Daoy (cell line): ENCODE data around the gene RPS26. TPM values are rescaled to one million over a fixed set of nuclear protein-coding genes. Genes with fewer than 3 reads are reported as not detected.

Experiments used
- DNase-seq: peaks from one replicate; pipeline ENCODE4 v3.0.0-alpha.2; 2015; ENCODE audit warnings: low read depth
- total RNA-seq: library from RNA; depleted of rRNA; stranded (reverse); fragments of >200 nt; shearing (Covaris generic); gene quantifications from 2 replicates; pipeline ENCODE4 v1.2.3, GENCODE V29; 2014; rRNA removed

The RPS26 gene
- total RNA-seq, 1 experiment from 2014 or later: 2,181 TPM

GRCh38 chr12:56078931-56079722 is 37.4 kb downstream of the RPS26 start:
- peak; percentile 89 for DNase-seq

DNA sequence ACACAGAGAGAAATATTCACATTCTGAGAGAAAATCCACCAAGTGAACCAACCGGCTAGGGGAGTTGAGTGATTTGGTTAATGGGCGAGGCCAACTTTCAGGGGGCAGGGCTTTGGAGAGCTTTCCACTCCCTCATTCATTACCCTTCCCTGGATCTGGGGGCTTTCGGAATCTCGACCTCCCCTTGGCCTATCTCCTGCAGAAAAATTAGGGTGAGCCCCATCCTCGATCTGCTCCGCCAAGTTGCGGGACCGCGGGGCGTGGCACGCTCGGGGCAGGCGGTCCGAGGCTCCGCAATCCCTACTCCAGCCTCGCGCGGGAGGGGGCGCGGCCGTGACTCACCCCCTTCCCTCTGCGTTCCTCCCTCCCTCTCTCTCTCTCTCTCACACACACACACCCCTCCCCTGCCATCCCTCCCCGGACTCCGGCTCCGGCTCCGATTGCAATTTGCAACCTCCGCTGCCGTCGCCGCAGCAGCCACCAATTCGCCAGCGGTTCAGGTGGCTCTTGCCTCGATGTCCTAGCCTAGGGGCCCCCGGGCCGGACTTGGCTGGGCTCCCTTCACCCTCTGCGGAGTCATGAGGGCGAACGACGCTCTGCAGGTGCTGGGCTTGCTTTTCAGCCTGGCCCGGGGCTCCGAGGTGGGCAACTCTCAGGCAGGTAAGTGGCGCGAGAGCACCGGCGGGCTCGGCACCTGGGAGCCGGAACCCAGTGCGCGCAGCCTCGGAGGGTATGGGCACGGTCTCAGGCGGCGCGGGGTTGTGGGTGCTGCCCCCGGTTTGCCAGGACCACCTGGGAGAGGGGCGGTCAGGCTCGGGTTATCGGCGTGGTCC is 38.2 kb downstream of the RPS26 start, which contains the start of gene ERBB3:
TSS of gene ERBB3 (plus strand) at position 443 of the 833 bp plus-strand sequence. CDS start at position 579, 136 bp downstream.
- peak; percentile 90 for DNase-seq

- DNase-seq: no peak
These were observed 38.9 kb downstream of the RPS26 start for GRCh38 chr12:56080556-56081138.

- DNase-seq: no peak
These were observed 40.0 kb downstream of the RPS26 start for GRCh38 chr12:56081393-56082347.

DNA sequence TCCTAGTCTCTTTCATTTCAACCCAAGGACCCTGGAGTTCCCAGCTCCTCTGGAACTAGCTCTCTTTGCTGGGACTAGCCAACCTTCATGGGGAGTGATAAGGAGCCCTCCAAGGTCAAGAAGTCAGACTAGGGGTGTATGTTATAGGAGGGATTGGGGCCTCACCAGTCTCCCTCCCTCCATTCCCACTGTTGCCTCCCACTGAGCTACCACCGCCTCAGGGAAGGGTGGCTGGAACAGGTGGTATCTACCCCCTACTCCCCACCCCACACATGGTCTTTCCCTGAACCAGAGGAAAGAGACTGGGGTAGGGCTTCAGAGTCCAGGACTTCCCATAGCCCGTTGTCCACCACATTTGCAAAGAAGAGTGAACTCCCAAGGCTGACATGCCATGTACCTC is 40.7 kb downstream of the RPS26 start:
- no peak for DNase-seq

GRCh38 chr12:56082967-56083366 is 41.2 kb downstream of the RPS26 start:
- no peak for DNase-seq

DNA sequence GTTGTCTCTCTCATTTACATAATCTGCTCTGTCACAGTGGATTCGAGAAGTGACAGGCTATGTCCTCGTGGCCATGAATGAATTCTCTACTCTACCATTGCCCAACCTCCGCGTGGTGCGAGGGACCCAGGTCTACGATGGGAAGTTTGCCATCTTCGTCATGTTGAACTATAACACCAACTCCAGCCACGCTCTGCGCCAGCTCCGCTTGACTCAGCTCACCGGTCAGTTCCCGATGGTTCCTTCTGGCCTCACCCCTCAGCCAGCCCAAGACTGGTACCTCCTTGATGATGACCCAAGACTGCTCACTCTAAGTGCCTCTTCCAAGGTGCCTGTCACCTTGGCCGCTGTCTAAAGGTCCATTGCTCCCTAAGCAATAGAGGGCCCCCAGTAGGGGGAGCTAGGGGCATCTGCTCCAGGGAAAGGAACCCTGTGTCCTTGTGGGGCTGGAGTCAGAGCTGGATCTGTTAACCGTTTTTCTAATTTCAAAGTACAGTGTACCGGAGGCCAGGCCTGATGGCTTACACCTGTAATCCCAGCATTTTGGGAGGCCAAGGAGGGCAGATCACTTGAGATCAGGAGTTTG is 43.3 kb downstream of the RPS26 start:
- DNase-seq: peak; percentile 36

DNA sequence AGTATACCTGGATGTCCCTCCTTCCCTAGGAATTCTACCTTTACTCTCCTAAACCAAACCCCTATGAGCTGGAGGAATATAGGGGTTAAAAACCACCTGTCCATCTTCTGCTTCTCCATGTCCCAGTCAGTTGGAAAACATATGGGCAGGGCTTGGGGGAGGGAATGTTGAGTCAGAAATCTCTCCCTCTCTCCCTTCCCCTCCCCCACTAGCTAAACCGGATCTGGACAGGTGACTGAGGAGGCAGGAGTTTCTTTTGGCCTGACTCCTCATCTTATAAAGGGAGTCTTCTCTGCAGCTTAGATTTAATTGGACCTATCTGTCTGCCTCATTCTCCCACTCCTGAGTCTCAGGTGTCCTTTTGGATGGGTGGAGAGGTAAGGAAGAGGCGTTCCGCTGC is 44.4 kb downstream of the RPS26 start:
- no peak for DNase-seq

DNA sequence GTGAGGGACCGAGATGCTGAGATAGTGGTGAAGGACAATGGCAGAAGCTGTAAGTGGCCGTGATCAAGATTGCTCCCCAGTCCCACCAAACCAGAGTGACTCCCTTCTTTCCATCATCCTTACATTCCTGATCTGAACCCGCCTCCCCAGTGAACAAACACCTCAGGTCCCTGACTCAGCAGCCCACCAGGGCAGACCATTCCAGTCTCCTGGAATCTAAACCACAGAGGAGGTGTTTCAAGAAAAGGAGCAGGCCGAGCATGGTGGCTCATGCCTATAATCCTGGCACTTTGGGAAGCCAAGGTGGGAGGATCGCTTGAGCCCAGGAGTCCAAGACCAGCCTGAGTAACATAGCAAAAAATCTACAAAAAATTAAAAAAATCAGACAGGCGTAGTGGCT is 44.9 kb downstream of the RPS26 start:
- DNase-seq: no peak

- DNase-seq: peak; percentile 60
These were observed 45.5 kb downstream of the RPS26 start for GRCh38 chr12:56087220-56087619.

Other genes with a start within 250 kb of the RPS26 start
- gene SARNP, start 224.2 kb upstream of the RPS26 start, total RNA-seq: 165 and 253 TPM in 2 replicates
- 36.5 and 44.3 TPM in 2 replicates for gene ORMDL2, start 223.9 kb upstream of the RPS26 start, total RNA-seq
- gene DNAJC14, start 212.3 kb upstream of the RPS26 start, total RNA-seq: 44.4 and 54.2 TPM in 2 replicates
- gene MMP19, start 199.0 kb upstream of the RPS26 start, total RNA-seq: 6.9 and 8.4 TPM in 2 replicates
- gene PYM1, start 114.0 kb upstream of the RPS26 start, total RNA-seq: 49.1 and 59.7 TPM in 2 replicates
- gene DGKA, start 110.8 kb upstream of the RPS26 start, total RNA-seq: 14.5 and 58.4 TPM in 2 replicates
- 0.06 and 0.12 TPM in 2 replicates for gene PMEL, start 75.9 kb upstream of the RPS26 start, total RNA-seq
- 57.5 and 58.0 TPM in 2 replicates for gene CDK2, start 75.1 kb upstream of the RPS26 start, total RNA-seq
- 22.7 and 31.7 TPM in 2 replicates for gene RAB5B, start 67.8 kb upstream of the RPS26 start, total RNA-seq
- gene SUOX, start 44.6 kb upstream of the RPS26 start, total RNA-seq: 13.1 and 13.3 TPM in 2 replicates
- 0.12 and 0.40 TPM in 2 replicates for gene IKZF4, start 20.9 kb upstream of the RPS26 start, total RNA-seq
- gene ERBB3, start 38.2 kb downstream of the RPS26 start, total RNA-seq: 0.63 TPM in 1 of 2 replicates, not detected in the other
- 384 and 456 TPM in 2 replicates for gene PA2G4, start 62.6 kb downstream of the RPS26 start, total RNA-seq
- 4,200 and 4,689 TPM in 2 replicates for gene RPL41, start 74.7 kb downstream of the RPS26 start, total RNA-seq
- 2.5 and 3.5 TPM in 2 replicates for gene ZC3H10, start 76.3 kb downstream of the RPS26 start, total RNA-seq
- 54.3 and 69.6 TPM in 2 replicates for gene ESYT1, start 86.3 kb downstream of the RPS26 start, total RNA-seq
- gene MYL6B, start 110.7 kb downstream of the RPS26 start, total RNA-seq: 148 and 156 TPM in 2 replicates
- gene MYL6, start 116.4 kb downstream of the RPS26 start, total RNA-seq: 2,203 and 2,674 TPM in 2 replicates
- 25.6 and 26.1 TPM in 2 replicates for gene SMARCC2, start 147.6 kb downstream of the RPS26 start, total RNA-seq
- gene RNF41, start 180.0 kb downstream of the RPS26 start, total RNA-seq: 48.1 and 52.3 TPM in 2 replicates
- 77.9 and 78.2 TPM in 2 replicates for gene NABP2, start 182.4 kb downstream of the RPS26 start, total RNA-seq
- gene SLC39A5, start 188.1 kb downstream of the RPS26 start, total RNA-seq: 0.11 TPM in 1 of 2 replicates, not detected in the other
- 9.1 and 9.5 TPM in 2 replicates for gene ANKRD52, start 216.5 kb downstream of the RPS26 start, total RNA-seq
- 13.4 and 23.1 TPM in 2 replicates for gene COQ10A, start 225.0 kb downstream of the RPS26 start, total RNA-seq